HG02885 (cell line): ENCODE results near the gene PHKG1.
"Not testable (repeated sequence)": the region's sequence is repeated elsewhere in the genome, so short reads cannot be mapped to it uniquely, and the experiment has no call there.

Experiments
- ATAC-seq: cut with Tn5 transposase; IDR thresholded peaks from one replicate; pipeline ENCODE4 v1.9.1; 2021; ENCODE audit warnings: mild to moderate bottlenecking; ENCODE audit not compliant: unreplicated experiment, poor library complexity

The PHKG1 gene

DNA sequence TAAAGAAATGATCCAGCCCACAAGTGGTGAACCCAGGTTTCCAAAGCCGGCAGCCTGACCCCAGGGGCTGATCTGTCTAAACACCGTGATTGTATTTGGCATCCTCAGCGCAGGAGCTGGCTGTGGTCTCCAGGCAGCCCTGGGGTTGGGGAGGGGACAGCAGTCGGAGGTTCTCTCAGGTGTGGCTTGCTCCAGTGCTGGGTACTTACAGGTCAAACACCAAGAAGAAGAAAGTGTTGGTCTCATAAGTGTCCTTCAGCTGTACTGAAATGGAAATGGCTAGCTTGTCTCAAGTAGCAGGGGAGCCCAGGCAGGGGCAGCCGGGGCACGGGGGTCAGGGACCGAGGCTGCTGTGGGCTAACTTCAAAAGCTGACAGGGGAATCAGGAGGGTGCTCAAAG, 6.0 kb downstream of the PHKG1 start:
- ATAC-seq = no peak

DNA sequence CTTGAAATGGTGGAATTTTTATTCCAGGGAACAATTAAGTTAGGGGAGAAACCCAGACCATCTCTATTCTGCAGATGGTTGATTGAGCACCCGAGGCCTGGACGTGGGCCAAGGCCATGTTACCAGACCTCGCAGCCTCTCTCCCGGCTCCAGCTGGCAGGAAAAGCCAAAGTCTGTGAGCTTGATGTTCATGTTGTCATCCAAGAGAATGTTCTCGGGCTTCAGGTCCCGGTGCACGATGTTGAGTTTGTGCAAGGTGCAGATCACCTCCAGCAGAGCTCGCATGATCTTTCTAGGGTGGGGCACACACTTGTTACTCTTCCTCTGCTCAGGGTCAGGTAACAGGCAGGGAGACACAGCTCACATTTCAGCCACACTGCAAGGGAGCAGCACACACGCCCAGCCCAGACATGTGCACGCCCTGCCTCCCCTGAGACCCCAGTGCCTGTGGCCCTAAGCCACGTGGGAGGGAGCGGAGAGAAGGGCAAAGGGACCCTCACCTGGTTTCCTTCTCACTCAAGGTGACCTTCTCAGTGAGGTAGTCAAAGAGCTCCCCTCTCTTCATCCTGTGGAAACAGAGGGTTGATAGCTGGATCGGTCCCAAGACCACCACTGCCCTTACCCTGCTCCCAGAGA, 9.5 kb downstream of the PHKG1 start:
- no peak for ATAC-seq

DNA sequence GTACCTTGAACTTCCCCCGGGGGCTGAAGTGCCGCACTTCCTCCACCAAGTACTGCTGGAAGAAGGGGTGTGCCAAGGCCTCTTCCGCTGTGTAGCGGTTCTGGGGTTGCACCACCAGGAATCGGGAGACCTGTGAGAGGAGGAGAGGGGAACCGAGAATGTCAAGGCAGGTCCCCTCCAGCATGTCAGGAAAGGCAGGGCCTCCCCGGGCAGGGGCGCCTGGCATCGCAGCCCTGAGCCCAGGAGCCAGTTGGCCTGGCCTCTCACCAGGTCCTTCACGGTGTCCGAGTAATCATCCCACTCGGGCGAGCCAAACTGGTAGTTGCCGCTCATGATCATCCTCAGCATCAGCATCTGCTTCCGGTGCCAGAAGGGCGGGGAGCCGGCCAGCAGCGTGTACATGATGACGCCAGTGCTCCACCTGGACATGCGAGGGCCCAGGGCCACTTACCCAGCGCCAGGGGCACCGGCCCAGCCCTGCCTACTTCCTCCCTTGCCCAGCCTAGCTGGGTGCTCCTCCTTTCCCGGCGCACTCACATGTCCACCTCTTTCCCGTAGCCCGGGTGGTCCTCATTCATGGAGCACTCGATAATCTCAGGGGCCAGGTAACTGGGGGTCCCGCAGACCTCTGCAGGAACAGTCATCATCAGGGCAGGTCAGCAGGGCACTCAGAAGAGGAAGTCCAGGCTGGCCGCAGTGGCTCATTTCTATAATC, 11.0 kb downstream of the PHKG1 start:
- ATAC-seq = no peak

DNA sequence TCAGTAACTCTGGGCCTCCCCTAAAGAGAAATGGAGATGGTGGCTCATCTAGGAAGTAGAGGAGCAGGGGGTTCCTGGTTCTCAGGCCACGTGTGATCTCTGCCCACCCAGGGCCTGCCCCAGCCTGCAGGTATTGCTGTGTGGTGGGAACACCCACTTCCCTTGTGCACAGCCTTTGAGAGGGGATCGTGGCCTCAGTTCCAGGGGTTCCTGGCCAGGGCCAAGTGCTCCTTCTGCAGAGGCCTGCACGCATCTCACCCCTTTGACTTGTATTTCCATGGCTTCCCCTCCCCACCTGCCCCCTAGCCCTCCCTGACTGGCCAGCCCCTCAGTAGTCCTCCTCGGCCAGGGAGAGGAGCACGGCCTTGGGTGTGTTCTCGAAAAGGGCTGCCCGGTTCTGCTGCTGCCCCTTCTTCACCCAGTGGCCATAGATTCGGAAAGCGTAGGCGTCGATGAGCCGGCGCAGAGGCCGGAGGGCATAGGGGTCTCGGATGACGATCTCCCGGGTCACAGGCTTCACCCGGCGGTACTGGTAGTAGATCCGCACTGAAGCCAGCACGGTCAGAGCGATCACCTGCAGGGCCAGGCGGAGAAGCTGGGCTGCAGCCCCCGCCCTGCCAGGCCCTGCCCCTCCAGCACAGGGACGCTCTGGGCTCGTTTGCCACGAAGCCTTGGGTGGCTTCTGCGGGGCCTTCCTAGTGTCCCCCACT, 11.9 kb downstream of the PHKG1 start:
- ATAC-seq = not testable (repeated sequence)

DNA sequence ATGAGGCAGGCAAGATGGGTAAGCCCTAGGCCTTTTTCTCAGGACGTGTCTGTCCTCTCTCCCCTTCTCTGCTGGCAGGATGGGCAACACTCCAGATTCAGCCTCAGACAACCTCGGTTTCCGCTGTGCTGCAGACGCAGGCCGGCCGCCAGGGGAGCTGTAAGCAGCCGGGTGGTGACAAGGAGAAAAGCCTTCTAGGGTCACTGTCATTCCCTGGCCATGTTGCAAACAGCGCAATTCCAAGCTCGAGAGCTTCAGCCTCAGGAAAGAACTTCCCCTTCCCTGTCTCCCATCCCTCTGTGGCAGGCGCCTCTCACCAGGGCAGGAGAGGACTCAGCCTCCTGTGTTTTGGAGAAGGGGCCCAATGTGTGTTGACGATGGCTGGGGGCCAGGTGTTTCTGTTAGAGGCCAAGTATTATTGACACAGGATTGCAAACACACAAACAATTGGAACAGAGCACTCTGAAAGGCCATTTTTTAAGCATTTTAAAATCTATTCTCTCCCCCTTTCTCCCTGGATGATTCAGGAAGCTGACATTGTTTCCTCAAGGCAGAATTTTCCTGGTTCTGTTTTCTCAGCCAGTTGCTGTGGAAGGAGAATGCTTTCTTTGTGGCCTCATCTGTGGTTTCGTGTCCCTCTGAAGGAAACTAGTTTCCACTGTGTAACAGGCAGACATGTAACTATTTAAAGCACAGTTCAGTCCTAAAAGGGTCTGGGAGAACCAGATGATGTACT, 13.1 kb downstream of the PHKG1 start:
- ATAC-seq = no peak

DNA sequence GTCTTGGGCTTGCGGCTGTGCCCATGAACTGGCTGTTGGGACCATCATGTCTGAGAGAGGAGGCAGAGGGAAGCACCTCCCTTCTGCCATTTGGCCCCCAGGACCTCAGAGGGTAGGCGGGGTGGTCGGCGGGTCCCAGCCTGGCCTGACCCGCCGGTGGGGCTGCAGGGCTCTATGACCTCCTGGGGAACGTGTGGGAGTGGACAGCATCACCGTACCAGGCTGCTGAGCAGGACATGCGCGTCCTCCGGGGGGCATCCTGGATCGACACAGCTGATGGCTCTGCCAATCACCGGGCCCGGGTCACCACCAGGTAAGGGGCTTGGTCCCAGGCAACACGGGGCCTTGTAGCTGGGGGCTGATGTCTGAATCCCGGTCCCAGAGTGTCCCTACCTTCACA, 14.6 kb downstream of the PHKG1 start:
- ATAC-seq = no peak

DNA sequence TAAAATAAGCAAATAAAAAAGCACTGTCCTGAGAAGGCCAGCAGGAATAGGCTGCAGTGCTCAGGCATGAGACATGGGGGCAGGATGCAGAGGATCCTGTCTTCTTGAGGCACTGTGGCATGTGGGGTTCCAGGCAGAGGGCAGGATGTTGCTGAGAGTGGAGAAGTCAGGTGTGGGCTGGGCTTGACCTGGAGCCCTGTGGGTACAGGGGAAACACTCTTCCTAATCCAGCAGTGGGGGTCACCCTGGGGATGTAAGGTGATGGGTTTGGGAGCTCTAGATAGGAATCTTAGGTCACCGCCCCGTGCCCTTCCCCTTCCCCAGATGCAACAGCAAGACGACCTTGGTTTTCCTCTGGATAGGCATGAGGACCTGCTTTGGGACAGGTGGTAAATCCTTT, 15.1 kb downstream of the PHKG1 start:
- ATAC-seq = no peak

DNA sequence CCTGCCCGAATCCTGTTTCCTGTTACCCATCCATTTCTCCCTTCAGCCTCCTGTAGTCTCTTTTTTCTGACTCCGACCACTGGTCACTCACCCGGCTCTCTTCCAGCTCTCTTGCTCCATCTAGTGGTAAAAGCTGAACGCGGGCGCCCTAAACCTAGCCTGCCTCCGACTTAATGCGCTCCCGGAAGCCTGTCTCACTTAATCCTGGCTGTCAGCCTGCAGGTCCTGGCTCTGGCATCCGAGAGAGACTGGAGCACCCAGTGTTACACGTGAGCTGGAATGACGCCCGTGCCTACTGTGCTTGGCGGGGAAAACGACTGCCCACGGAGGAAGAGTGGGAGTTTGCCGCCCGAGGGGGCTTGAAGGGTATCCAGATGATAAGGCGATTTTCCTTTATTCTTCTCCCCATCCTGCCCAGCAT, 18.4 kb downstream of the PHKG1 start:
- ATAC-seq = peak; percentile 94

DNA sequence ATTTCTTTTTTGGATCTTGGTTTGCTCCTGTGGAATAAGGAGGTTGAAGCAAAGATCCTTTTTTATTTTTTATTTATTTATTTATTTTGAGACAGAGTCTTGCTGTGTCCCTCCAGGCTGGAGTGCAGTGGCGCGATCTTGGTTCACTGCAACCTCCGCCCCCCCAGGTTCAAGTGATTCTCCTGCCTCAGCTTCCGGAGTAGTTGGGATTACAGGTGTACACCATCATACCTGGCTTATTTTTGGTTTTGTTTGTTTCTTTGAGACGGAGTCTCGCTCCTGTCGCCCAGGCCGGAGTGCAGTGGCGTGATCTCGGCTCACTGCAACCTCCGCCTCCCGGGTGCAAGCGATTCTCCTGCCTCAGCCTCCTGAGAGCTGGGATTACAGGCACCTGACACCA, 26.4 kb downstream of the PHKG1 start:
- not testable (repeated sequence) for ATAC-seq

DNA sequence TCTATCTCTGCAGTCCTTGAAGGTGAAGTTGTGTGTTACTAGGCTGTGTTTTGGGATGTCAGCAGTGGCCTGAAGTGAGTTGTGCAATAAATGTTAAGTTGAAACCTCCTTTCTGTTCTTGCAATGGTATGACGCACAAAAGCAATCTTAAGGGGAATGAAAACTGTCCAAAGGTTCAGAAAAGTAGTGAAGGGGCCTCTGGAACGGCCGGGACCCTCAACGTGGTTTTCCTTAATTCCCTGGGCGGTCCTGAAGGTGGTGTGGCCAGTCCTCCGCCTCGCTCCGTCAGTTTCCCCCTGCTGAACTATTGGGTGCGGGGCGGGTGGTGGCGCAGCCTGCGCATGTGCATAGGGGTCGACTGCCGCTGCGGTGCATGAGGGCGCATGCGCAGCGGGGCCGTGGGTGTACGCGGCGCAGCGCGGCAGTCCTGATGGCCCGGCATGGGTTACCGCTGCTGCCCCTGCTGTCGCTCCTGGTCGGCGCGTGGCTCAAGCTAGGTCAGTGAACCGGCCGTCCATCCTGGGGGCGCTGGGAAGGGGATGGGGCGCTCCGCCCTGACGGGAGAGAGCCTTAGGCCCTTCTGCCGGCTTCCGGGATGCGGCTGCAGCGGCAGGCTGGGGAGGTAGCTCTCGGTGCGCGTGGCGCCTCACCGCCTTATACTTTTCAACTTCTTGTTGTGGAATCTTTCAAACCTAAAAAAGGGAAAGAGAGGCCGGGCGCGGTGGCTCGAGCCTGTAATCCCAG, 28.7 kb downstream of the PHKG1 start, which contains the start of gene SUMF2:
Gene SUMF2, plus strand, starts transcription at position 405 of the 744 bp plus-strand sequence. Its CDS starts 26 bp downstream, at position 431.
- ATAC-seq = peak; percentile 88

DNA sequence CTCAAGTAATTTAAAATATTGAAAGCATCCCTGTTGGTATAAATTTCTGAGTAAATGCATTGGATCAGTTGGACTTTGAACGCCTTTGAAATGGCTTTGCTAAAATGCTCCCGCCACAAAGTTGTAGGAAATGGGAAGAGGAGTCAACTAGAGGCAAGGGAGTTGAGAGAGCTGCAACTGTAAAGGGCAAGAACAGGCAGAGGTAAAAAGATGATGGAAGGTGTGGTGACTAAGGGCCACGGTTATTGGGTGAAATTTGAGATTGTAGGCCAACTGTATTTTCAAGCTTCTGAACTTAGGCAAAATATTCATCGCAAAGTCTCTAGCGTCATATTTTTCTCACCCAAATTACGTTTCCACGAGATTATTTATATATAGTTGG, 29.3 kb downstream of the PHKG1 start:
- no peak for ATAC-seq

DNA sequence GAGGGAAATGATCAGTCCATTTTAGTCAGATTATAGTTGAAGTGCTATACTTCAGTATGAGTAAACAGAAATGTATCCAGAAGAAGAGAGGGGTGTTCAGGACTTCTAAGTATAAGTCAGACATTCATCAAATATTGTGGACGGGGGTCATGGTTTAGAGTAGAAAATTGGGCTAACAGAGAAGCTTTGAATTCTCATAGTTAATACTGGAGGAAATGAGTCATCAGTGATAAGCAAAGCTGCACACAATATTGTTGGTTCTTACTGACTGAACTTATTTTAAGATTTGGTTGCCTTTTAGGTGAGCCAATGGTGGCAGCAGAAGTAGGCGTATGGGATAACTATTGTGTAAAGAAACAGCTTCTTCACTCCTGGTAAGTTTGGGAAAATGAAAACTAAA, 30.4 kb downstream of the PHKG1 start:
- ATAC-seq = no peak

DNA sequence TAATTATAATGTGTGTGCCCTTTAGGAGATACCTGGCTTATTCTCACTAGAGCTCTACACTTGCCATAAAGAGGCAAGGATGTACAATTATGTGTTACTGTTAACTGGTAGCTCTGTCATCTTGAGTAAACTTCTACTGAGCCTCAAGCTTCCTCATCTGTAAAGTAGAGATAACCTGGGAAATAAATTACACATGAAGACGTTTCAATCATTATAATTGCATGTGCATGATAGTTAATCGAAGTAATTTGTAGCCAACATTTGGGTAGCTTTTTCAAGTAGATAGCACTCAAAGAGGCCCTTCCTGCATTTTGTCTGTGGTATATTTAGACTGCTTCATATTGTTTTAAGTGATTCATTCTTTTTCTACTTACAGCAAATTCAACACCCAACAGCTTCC, 38.8 kb downstream of the PHKG1 start:
- no peak for ATAC-seq

DNA sequence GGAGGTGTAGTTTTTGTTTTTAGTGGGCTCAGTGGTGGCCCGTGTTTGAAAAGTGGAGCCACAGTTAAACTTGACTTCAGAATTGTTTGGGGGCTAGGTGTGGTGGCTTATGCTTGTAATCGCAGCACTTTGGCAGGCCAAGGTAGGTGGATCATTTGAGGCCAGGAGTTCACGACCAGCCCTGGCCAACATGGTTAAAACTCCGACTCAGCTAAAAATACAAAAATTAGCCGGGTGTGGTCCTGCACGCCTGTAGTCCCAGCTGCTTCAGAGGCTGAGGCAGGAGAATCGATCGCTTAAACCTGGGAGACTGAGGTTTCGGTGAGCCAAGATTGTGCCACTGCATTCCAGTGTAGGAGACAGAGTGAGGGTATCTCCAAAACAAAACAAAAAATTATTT, 39.4 kb downstream of the PHKG1 start:
- ATAC-seq = no peak

DNA sequence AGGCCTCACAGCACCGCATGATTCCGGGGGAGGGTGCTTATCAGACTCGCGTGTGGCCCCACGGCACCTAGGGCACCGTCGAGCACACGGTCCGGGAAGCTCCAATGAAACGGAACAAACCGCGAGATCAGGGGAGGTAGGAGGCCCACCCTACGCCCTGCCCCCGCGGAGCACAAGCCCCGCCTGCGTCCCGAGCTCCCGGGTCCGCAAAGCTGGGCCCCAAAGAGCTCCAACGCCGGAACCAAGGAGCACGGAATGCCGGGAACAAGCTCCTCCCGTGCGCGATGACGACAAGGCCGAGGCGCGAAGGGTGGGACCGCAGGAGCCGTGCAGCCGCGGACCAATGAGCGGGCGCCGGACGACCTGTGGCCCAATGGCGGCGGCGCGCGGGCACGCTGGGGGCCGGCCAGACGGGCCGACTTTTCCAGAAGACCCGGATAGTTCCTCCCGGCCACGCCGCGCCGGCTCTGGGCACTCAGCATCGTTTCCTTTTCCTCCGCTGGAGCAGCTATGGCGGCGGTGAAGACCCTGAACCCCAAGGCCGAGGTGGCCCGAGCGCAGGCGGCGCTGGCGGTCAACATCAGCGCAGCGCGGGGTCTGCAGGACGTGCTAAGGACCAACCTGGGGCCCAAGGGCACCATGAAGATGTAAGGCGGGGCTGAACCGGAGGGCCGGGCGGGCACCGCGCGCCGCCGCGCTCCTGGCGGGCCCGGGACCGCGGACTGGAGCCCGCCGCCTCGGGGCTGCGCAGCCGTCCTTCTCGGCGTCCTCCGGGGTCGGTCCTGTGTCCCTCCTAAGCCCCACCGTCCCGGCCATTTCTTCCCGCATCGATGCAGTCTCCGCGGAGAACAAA, 41.2 kb downstream of the PHKG1 start, which contains the start of the genes CCT6A and PSPH:
Gene CCT6A, plus strand, starts transcription at position 427 of the 853 bp plus-strand sequence. Its CDS starts 84 bp downstream, at position 511.
Gene PSPH, minus strand, starts transcription at position 106 of the 853 bp plus-strand sequence. CDS start 30,232 bp downstream, outside the sequence.
- peak; percentile 95 for ATAC-seq

DNA sequence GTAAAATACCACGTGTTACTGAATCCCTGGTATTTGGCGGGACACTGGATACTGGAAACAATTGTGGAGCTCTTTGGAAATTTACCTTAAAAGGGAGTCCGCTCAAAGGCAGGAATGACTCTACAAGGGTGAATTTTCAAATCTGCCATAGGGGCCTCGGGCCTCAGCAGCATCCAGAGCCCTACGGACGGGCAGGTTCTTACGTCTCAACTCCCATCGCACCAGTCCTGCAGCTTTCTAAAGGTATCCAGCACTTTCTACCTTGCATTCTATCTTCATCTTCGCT, 41.8 kb downstream of the PHKG1 start:
- ATAC-seq = no peak

DNA sequence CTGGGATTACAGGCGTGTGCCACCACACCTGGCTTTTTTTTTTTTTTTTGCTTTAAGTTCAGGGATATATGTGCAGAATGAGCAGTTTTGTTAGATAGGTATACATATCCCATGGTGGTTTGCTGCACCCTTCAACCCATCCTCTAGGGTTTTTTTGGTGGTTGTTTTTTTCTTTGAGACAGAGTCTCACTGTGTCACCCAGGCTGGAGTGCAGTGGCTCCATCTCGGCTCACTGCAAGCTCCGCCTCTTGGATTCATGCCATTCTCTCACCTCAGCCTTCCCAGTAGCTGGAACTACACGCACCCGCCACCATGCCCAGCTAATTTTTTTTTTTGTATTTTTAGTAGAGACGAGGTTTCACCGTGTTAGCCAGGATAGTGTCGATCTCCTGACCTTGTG, 44.0 kb downstream of the PHKG1 start:
- ATAC-seq = not testable (repeated sequence)

DNA sequence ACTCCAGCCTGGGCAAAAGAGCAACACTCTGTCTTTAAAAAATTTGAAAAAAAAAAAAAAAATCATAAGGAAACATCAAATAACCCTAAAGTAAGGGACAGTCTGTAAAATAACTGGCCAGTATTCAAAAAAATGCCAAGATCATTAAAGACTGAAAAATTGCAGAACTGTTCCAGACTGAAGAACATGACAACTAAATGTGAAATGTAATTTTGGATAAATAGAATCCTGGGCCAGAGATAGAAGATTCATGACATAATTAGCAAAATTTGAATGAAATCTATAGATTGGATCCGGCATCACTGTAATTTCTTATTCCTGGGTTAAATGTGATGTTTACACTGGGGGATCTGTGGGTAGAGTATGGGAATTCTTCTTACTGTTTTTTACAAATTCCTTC, 44.5 kb downstream of the PHKG1 start:
- no peak for ATAC-seq

DNA sequence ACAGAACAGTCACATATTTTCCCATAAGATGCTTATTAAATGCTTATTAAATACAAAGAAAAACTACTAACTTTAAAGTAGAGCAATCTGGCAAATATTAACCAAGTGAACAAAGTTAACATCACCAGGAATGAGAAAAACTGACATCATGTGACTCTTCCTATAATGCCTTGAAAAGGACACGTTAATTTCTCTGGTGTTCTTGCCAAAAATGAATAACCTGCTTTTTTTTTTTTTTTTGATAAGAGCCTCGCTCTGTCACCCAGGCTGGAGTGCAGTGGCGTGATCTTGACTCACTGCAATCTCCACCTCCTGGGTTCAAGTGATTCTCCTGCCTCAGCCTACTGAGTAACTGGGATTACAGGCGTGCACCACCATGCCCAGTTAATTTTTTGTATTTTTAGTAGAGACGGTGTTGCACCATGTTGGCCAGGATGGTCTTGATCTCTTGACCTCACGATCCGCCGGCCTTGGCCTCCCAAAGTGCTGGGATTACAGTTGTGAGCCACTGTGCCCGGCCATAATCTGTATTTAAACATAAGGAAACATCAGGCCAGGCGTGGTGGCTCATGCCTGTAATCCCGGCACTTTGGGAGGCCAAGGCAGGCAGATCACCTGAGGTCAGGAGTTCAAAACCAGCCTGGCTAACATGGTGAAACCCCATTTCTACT, 45.2 kb downstream of the PHKG1 start:
- ATAC-seq = not testable (repeated sequence)
